ENCODE results near the gene IL17RC. TPM values are rescaled to one million over a fixed set of nuclear protein-coding genes. Genes with fewer than 3 reads are reported as not detected.

The IL17RC gene
- polyA plus RNA-seq, 3 donors: 8.3 to 17.9 (median 9.3) TPM

DNA sequence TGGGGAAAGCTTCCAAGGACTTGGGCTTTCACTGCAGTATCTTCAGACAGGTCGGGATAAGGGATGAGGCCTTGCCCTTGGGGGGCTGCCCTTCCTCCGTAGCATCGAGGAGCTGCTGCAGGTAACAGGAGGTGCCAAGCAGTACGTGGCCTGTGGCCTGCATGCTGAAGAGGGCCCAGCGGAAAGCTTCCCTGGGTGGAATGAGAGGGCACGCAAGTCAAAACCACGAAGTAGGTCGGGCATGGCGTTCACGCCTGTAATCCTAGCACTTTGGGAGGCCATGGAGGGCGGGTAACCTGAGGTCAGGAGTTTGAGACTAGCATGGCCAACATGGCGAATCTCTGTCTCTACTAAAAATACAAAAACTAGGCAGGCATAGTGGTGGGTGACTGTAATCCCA, 49.8 kb upstream of the IL17RC start:
- Histone ChIP-seq H3K36me3 (replicated peaks in 1 of 2; ENCODE audit: control insufficient read depth in 1 of 2, insufficient read depth in 2 of 2, low read length in 2 of 2) (no peaks in the 10 kb centered on the region), H3K4me3 (replicated peaks in 1 of 3; ENCODE audit: low read depth in 2 of 3, low read length in 3 of 3) (no peak overlapping the region), H3K4me2 (replicated peaks; ENCODE audit: extremely low read depth, low read length, poor library complexity, severe bottlenecking) (no peak overlapping the region), H3K9ac (ENCODE audit: insufficient read depth, low read length, poor library complexity, severe bottlenecking) (no peak overlapping the region), H3K27ac (ENCODE audit: low read depth in 1 of 2, low read length in 2 of 2) (no peak overlapping the region), H4K20me1 (ENCODE audit: insufficient read depth, low read length) (no peaks in the 10 kb centered on the region), H2AFZ (ENCODE audit: insufficient read depth, low read depth, low read length, poor library complexity, severe bottlenecking) (no peak overlapping the region), H3K27me3 (ENCODE audit: control insufficient read depth in 2 of 2, insufficient read depth in 2 of 2, low read length in 2 of 2) (no peaks in the 10 kb centered on the region), H3K4me1 (ENCODE audit: control insufficient read depth in 1 of 2, insufficient read depth in 2 of 2, low read length in 2 of 2) (peaks cover 29 to 32% of the 10 kb centered on the region in 2 donors), H3K79me2 (ENCODE audit: insufficient read depth, low read length) (no peaks in the 10 kb centered on the region), H3K9me3 (replicated peaks in 1 of 2; ENCODE audit: control insufficient read depth in 1 of 2, insufficient read depth in 1 of 2, low read length in 2 of 2) (no peaks in the 10 kb centered on the region)
- Mint-ChIP-seq H3K4me3 (no peak overlapping the region), H3K4me1 (peaks cover 26% of the 10 kb centered on the region), H3K36me3 (no peaks in the 10 kb centered on the region), H3K27me3 (ENCODE audit: low read depth in 3 of 3) (peaks cover 0 to 6% (median 5%) of the 10 kb centered on the region in 3 donors), H3K9me3 (no peaks in the 10 kb centered on the region), H3K27ac (no peak overlapping the region)
- DNase-seq: no peak
- intact Hi-C loops (cut with micrococcal nuclease): no loop called here
- WGBS (ENCODE audit: insufficient coverage): 85% methylated on average over 10 of the region's 12 CpGs
- TF ChIP-seq, protein P1, sequence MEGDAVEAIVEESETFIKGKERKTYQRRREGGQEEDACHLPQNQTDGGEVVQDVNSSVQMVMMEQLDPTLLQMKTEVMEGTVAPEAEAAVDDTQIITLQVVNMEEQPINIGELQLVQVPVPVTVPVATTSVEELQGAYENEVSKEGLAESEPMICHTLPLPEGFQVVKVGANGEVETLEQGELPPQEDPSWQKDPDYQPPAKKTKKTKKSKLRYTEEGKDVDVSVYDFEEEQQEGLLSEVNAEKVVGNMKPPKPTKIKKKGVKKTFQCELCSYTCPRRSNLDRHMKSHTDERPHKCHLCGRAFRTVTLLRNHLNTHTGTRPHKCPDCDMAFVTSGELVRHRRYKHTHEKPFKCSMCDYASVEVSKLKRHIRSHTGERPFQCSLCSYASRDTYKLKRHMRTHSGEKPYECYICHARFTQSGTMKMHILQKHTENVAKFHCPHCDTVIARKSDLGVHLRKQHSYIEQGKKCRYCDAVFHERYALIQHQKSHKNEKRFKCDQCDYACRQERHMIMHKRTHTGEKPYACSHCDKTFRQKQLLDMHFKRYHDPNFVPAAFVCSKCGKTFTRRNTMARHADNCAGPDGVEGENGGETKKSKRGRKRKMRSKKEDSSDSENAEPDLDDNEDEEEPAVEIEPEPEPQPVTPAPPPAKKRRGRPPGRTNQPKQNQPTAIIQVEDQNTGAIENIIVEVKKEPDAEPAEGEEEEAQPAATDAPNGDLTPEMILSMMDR (IDR thresholded peaks at IDR 0.05): no peak

DNA sequence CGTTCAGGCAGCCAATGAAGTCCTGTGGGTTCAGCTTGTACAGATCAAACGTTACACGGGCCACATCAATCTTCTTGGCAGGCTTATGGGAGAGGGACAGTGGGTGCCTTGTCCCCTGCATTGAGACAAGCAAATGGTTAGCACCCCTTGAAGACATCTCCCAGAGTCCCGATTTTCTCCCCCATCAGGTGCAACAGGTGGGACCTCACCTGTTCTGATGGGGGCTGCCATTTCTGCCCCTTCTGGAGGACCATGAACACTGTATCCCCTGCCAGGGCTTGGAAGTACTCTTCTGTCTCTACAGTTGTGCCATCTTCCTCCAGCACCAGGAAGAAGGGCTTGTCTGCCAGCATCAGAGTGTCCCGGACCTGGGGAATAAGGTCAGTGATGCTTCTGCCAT, 46.9 kb upstream of the IL17RC start:
- no peaks in the 10 kb centered on the region for H3K36me3 ChIP-seq (replicated peaks in 1 of 2; ENCODE audit: control insufficient read depth in 1 of 2, insufficient read depth in 2 of 2, low read length in 2 of 2)
- no peaks in the 10 kb centered on the region for H3K27me3 ChIP-seq (ENCODE audit: control insufficient read depth in 2 of 2, insufficient read depth in 2 of 2, low read length in 2 of 2)
- H3K27ac Mint-ChIP-seq: no peak overlapping the region
- TF ChIP-seq, protein P1 (IDR thresholded peaks at IDR 0.05): no peak
- no peaks in the 10 kb centered on the region for H3K9me3 ChIP-seq (replicated peaks in 1 of 2; ENCODE audit: control insufficient read depth in 1 of 2, insufficient read depth in 1 of 2, low read length in 2 of 2)
- peaks cover 4 to 5% of the 10 kb centered on the region in 2 donors for H3K4me1 ChIP-seq (ENCODE audit: control insufficient read depth in 1 of 2, insufficient read depth in 2 of 2, low read length in 2 of 2)
- H2AFZ ChIP-seq (ENCODE audit: insufficient read depth, low read depth, low read length, poor library complexity, severe bottlenecking): no peak overlapping the region
- WGBS (ENCODE audit: insufficient coverage): 89% methylated on average over 4 of the region's 5 CpGs
- intact Hi-C loops (cut with micrococcal nuclease): no loop called here
- no peaks in the 10 kb centered on the region for H3K79me2 ChIP-seq (ENCODE audit: insufficient read depth, low read length)
- no peak overlapping the region for H3K4me3 ChIP-seq (replicated peaks in 1 of 3; ENCODE audit: low read depth in 2 of 3, low read length in 3 of 3)
- peaks cover 0 to 3% (median 2%) of the 10 kb centered on the region in 3 donors for H3K27me3 Mint-ChIP-seq (ENCODE audit: low read depth in 3 of 3)
- H3K36me3 Mint-ChIP-seq: no peaks in the 10 kb centered on the region
- no peak overlapping the region for H3K4me3 Mint-ChIP-seq
- H3K27ac ChIP-seq (ENCODE audit: low read depth in 1 of 2, low read length in 2 of 2): no peak overlapping the region
- no peaks in the 10 kb centered on the region for H3K9me3 Mint-ChIP-seq
- H3K4me2 ChIP-seq (replicated peaks; ENCODE audit: extremely low read depth, low read length, poor library complexity, severe bottlenecking): no peak overlapping the region
- H3K4me1 Mint-ChIP-seq: peaks cover 4% of the 10 kb centered on the region
- DNase-seq: no peak
- H4K20me1 ChIP-seq (ENCODE audit: insufficient read depth, low read length): no peaks in the 10 kb centered on the region
- H3K9ac ChIP-seq (ENCODE audit: insufficient read depth, low read length, poor library complexity, severe bottlenecking): no peak overlapping the region
